ENCODE measurements around the gene TREH. TPM values are rescaled to one million over a fixed set of nuclear protein-coding genes. Genes with fewer than 3 reads are reported as not detected.

TREH gene
- total and polyA plus RNA-seq, 8 donors, result 0.45 to 2.2 (median 1.1) TPM; not detected in 4

GRCh38 chr11:118673361-118674081 is 5.9 kb downstream of the TREH start:
- no peak for DNase-seq

GRCh38 chr11:118672846-118673245 is 6.6 kb downstream of the TREH start:
- Histone ChIP-seq H3K4me1 (no peaks in the 10 kb centered on the region), H3K36me3 (no peaks in the 10 kb centered on the region), H3K27ac (no peak overlapping the region), H3K27me3 (no peaks in the 10 kb centered on the region), H3K4me3 (no peak overlapping the region), H3K9me3 (no peaks in the 10 kb centered on the region)
- TF ChIP-seq EP300 (IDR thresholded peaks at IDR 0.05) (no peak), CTCF (IDR thresholded peaks at IDR 0.05) (no peak), POLR2AphosphoS5 (IDR thresholded peaks at IDR 0.05) (no peak), POLR2A (IDR thresholded peaks at IDR 0.05) (no peak)
- intact Hi-C loops (cut with DNase I; ENCODE audit: low total_unique reads), result no loop called here
- DNase-seq, result no peak
- WGBS, 5 donors, result 68 to 90% (median 82%) methylated on average over 1 of the region's 1 CpG

More at GRCh38 chr11:118673361-118674081, 5.9 kb downstream of the TREH start:
- Histone ChIP-seq H3K4me3 (no peak overlapping the region), H3K4me1 (no peaks in the 10 kb centered on the region), H3K36me3 (no peaks in the 10 kb centered on the region), H3K9me3 (no peaks in the 10 kb centered on the region), H3K27me3 (no peaks in the 10 kb centered on the region), H3K27ac (no peak overlapping the region)
- WGBS, 5 donors, result 72 to 86% (median 73%) methylated on average over 6 of the region's 6 CpGs
- intact Hi-C loops (cut with DNase I; ENCODE audit: low total_unique reads), result no loop called here
- TF ChIP-seq POLR2AphosphoS5 (IDR thresholded peaks at IDR 0.05), result no peak

- WGBS, 5 donors, result 93 to 98% (median 98%) methylated on average over 2 of the region's 2 CpGs
- H3K9me3 ChIP-seq, result no peaks in the 10 kb centered on the region
- H3K36me3 ChIP-seq, result no peaks in the 10 kb centered on the region
- no peaks in the 10 kb centered on the region for H3K4me1 ChIP-seq
- no peak for DNase-seq
- no peaks in the 10 kb centered on the region for H3K27me3 ChIP-seq
- intact Hi-C loops (cut with DNase I; ENCODE audit: low total_unique reads), result no loop called here
- TF ChIP-seq POLR2AphosphoS5 (IDR thresholded peaks at IDR 0.05), result no peak
- TF ChIP-seq CTCF (IDR thresholded peaks at IDR 0.05), result no peak
- TF ChIP-seq POLR2A (IDR thresholded peaks at IDR 0.05), result no peak
- TF ChIP-seq EP300 (IDR thresholded peaks at IDR 0.05), result no peak
- no peak overlapping the region for H3K27ac ChIP-seq
- no peak overlapping the region for H3K4me3 ChIP-seq
These were observed 8.2 kb downstream of the TREH start for GRCh38 chr11:118671254-118671653.

- no peaks in the 10 kb centered on the region for H3K27me3 ChIP-seq
- DNase-seq, result no peak
- intact Hi-C loops (cut with DNase I; ENCODE audit: low total_unique reads), result no loop called here
- no peaks in the 10 kb centered on the region for H3K9me3 ChIP-seq
- H3K4me3 ChIP-seq, result no peak overlapping the region
- H3K27ac ChIP-seq, result no peak overlapping the region
- no peaks in the 10 kb centered on the region for H3K4me1 ChIP-seq
- H3K36me3 ChIP-seq, result no peaks in the 10 kb centered on the region
- TF ChIP-seq POLR2AphosphoS5 (IDR thresholded peaks at IDR 0.05), result no peak
- no peak for TF ChIP-seq POLR2A (IDR thresholded peaks at IDR 0.05)
- TF ChIP-seq CTCF (IDR thresholded peaks at IDR 0.05), result no peak
- no peak for TF ChIP-seq EP300 (IDR thresholded peaks at IDR 0.05)
- 34 to 59% (median 38%) methylated on average over 2 of the region's 2 CpGs for WGBS, 5 donors
These were observed 9.4 kb downstream of the TREH start for GRCh38 chr11:118670063-118670462.

GRCh38 chr11:118666371-118666770 is 13.1 kb downstream of the TREH start:
- Histone ChIP-seq H3K4me3 (no peak overlapping the region), H3K27me3 (peaks cover 0 to 5% (median 0%) of the 10 kb centered on the region in 3 donors), H3K36me3 (no peaks in the 10 kb centered on the region), H3K27ac (no peak overlapping the region), H3K9me3 (no peaks in the 10 kb centered on the region), H3K4me1 (no peaks in the 10 kb centered on the region)
- DNase-seq, result no peak
- no peak for TF ChIP-seq EP300 (IDR thresholded peaks at IDR 0.05)
- no peak for TF ChIP-seq POLR2A (IDR thresholded peaks at IDR 0.05)
- no peak for TF ChIP-seq POLR2AphosphoS5 (IDR thresholded peaks at IDR 0.05)
- no peak for TF ChIP-seq CTCF (IDR thresholded peaks at IDR 0.05)
- WGBS, 5 donors, result 77 to 88% (median 87%) methylated on average over 5 of the region's 5 CpGs
- intact Hi-C loops (cut with DNase I; ENCODE audit: low total_unique reads), result no loop called here

Data from stomach (tissue), 9 donors.